Astrocyte of the hippocampus (primary cell): ENCODE data around the gene MGLL.

Experiments used
- DNase-seq: peaks from one replicate; pipeline ENCODE4 v3.0.0; 2011; ENCODE audit warnings: low read depth, low spot score

Gene MGLL

DNA sequence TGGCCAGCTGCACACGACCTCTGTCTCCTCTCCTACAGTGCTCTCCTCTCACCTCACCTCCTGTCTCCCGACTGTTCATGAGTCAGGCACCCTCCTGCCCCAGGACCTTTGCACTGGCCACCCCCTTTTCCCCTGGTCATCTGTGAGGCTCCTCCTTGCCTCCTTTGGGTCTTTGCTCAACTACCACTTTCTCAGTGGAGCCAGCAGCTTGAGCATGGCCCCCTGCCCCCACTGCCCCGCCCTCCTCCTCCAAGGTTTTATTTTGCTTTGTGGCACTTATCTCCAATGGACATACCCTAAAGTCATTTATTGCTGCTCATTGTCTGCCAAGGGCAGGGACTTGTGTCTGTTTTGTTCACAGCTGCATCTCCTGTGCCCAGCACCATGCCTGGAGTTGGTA, 64.3 kb downstream of the MGLL start:
- DNase-seq: no peak

DNA sequence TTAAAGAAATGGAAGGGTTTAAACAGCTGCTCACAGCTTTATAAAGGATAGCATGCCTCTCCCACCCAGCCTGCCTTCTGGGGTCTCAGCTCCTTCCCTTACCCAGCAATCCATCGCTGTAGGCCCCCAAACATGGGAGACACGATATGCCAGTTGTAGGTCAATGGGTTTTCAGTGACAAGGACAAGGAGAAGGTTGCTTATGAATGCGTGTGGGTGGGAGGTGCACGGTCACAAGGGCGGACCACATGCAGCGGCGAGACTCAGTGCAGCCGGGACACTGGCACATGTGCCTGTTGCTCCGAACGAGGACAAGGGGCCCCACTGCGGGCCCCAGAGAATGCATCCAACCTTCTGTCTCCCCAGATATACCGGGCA, 67.0 kb downstream of the MGLL start:
- no peak for DNase-seq

DNA sequence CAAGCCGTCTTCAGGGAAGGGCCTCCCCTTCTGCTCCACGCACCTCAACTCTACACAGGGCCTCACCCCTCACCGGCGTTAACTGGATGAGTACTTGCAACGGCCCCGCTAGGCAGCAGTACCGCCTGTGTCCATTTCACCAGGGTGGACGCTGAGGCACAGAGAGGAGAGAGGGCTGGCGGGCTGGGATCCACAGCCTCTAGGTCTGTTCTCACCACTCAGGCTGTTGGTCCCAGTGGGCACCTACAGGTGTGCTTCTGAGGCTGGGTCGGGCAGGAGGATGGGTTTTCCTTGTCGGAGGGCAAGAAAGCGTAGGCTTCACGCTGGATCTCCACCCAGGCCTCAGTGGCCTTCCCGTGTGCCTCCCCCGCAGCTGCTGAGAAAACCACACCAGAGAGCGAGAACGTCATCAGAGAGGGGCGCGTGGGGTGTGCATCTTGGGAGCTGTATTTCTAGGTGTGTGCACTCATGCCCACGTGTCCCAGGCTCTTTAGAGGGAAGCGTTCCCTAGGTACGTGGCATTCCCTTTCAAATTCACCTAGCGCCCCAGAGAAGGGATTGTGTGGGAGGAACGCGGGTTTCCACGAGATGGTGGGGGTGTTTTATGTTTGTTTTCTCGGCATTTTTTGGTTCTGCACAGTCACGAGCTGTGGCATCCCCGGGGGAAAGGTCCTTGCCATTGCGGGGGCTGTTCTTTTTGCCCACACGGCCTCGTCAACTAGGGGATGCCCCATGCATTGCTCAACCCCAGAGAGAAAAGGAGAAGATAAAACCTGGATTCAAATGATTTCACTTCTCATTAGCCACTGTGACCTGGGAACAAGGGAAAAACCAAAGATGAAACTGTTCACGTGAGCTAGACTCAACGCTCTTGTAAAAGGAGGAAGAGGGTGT, 67.7 kb downstream of the MGLL start:
- no peak for DNase-seq

DNA sequence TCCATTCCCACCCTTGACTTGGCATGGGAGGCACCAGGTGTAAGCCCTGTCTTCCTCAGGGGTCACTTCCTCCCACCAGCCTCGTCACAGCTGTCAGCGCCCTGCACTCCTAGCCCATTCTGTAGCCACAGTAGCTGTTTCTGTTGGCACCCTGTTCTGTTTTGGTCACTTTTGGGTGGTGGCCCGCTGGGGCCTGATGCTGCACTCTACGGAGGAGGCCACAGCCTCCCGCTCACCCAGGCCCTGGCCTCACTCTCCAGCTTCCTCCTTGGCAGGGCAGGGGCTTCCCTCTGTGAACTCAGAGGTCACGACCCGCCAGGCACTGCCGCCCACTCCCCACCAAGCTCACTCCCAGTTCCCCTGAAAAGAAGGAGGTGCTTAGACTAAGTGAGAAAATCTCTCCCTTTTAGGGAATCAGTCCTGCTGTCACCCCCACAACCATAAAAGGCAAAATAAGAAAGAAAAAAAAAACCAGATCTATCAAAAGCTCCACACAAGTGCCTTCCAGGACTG, 68.4 kb downstream of the MGLL start:
- no peak for DNase-seq

DNA sequence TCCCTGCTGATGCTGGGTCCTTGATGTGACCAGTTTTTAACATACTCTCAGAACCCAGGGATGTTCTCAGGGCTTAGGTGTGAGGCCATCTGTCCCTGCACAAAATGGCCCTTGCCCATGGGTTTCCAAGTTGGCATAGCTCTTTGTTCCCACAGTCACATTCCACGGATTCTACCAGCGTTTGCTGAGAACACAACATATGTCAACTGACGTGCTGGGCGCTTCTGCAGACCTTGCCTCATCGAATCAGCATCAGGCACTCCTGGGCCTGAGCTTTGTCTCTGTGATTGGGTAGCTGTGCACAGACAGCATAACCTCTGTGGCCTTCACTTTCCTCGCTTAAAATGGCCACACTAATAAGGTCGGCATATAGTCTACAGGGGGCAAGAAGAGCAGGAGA, 69.0 kb downstream of the MGLL start:
- no peak for DNase-seq

DNA sequence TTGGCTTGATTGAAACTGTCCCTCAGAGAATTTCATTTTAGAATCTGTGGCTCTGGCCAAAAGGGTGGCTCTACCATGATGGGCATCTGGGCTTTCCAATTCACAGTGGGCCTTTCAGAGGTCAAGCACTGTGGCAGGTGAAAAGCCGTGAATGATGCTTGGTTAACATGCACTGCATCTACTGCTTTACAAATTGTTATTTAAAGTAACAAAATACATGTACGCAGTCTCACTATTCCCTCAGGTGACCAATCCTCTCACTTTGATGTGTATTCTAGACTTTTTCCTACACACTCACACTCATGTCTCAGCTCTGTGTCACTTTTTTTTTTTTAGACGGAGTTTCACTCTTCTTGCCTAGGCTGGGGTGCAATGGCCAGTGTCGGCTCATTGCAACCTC, 70.5 kb downstream of the MGLL start:
- no peak for DNase-seq

DNA sequence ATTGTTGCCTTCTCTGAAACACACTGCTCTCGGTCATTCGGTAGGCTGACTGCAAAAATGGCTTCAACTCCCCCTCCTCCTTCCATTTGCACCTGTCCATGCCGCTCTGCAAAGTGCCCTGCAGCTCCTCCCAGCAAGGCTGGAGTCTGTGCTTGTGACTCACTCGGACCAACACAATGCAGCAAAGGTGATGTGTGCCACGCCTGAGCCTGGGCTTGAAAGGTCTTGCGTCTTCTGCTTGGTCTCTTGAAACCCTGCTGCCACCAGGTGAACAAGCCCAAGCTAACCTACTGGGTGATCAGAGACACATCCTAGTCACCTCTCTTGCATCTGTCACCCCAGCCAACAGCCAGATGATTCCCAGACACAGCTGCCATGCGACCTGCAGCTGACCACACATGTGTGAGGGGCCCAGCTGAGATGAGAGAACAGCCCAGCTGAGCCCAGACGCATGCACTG, 71.1 kb downstream of the MGLL start:
- no peak for DNase-seq

DNA sequence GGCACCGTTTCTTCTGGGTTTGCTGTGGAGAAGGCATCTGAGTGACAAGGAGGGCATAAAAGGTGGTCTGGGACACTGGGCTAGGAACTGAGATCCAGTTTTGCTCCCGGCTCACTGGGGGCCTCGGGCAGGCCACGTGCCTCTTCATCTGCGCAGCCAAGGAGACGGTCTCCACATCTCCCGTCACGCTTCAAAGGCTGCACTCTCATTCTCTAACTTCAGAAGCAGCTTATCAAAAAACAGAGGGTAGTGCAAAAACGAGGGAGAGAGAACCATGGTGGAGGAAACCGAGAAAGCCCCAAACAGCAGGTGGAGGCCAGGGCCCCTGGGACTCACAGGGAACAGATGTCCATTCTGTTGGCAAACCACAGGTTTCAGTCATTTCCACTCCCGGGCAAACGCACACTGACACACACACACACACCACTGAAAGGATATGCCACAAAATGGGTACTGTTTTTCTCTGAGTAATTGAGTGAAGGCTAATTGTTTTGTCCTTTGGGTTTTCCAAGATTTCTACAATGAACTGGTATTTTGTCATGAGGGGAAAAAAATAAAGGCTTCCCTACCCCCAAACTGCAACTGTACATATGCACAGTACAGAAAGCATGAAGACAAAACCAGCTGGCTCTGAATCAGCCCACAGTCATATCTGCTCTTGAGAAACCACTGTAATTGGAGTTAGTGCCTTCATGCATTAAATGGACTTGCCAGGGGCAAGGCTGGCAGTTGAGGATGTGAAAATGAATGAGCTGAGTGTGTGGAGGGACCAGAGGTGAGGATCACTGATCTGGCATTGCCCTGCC, 71.9 kb downstream of the MGLL start:
- peak; percentile 69 for DNase-seq

DNA sequence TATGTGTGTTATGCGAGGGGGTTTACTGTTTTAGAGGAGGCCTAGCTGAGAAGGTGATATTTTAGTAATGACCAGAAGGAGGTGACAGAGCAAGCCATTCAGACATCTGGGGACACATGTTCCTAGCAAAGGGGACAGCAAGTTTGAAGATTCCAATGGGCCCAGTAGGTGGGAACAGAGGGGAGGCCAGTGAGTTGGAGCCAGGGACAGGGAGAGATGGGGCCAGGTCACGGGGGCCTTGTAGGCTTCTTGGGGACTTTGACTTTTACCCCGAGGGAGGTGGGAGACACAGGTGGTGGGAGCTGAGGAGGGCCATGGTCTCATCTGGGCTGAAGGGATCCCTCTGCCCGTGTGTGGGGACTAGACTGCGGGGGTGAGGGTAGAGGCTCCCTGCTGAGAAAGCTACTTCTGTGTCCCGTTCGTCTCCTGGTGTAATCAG, 72.5 kb downstream of the MGLL start:
- no peak for DNase-seq

DNA sequence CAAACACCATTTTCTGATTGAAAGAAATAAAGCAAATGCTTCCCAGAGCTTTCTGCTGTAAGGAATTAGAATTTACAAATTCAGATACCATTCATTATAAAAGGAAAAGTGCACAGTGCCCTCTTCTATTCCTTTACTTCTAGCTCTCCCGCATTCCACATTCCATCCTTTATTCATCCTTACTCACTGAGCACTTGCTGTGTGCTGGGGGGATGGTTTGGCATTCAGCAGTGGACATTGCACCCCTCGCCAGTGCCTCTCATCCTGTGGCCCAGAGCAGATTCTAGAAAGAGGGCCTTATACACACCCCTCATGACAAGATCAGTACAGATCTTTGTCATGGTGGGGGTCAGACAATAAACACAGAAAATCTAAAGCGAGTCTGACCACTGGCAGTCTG, 73.0 kb downstream of the MGLL start:
- peak; percentile 20 for DNase-seq

DNA sequence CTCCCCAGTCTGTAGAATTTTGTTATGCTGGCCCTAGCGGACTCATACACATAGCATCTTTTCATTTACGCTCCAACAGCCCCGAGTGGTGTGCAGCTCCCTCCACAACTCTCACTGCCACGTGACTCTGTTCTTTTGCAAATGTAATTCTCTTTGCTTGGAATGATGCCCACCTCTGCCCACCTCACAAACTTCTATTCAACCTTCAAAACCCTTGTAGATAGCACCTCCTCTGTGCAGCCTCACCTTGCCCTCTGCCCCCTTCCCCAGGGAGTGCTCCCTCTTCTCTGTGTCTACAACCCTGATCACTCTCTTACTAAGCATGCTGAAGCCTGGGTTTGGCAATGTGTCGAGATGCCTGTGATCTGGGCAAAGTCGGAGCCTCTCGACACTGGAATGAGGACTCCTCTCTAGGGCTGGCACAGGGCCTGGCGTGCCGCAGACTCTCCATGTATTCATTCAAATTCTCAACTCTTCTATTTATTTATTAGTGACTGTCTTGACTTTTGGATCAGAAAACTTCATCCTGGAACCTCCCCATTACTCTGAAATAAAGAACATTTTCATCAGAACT, 73.5 kb downstream of the MGLL start:
- DNase-seq: peak; percentile 42

DNA sequence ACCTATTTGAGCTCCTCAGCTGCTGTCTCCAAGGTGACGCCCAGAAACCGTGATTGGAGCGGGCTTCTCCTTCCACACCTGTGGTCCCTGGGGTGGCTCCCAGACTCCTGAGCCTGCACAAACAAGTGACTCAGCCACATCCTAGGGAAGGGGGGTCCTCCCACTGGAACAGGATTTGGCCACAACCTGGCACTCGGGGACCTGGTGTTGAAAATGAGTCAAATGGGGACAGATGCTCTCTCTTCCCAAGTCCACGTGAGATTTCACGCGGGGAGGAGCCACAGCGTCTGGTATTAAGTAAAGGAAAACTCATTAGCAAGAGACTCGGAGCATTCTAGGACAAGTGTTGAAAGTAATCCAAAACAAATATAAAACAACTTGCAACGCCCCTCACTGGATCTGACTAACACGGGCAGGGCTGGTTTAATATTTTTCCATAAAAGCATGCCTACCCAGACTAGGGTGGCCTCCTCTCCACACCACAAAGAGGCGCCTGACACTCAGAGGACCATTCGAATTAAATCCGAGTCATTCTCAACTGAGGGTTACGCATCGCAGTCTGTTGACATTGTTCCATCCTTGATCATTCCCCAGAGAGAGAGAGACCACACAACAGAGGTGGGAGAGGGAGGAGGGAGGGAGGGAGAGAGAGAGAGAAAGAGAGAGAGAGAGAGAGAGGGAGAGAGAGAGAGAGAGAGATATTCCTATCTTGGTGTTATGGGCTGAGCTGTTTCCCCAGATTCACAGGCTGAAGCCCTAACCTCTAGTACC, 74.4 kb downstream of the MGLL start:
- peak; percentile 86 for DNase-seq

DNA sequence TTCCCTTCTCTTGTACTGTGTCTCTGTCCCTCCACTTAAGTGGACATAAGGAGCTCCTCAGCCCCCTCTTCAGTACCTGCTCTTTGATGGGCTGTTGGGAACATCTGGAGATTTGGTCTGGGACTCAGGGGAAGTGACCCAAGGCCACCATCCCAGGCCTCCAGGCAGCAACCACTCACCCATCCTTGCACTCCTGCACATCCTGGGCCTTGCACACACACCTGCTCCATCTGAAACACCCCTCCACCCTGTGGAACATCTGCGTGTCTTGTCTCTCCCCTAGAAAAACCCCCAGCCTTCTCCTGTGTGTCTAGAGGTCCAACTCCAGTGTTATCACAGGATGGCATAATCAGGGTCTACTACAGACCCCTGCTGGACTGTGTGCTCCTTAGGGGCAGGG, 75.2 kb downstream of the MGLL start:
- DNase-seq: no peak

DNA sequence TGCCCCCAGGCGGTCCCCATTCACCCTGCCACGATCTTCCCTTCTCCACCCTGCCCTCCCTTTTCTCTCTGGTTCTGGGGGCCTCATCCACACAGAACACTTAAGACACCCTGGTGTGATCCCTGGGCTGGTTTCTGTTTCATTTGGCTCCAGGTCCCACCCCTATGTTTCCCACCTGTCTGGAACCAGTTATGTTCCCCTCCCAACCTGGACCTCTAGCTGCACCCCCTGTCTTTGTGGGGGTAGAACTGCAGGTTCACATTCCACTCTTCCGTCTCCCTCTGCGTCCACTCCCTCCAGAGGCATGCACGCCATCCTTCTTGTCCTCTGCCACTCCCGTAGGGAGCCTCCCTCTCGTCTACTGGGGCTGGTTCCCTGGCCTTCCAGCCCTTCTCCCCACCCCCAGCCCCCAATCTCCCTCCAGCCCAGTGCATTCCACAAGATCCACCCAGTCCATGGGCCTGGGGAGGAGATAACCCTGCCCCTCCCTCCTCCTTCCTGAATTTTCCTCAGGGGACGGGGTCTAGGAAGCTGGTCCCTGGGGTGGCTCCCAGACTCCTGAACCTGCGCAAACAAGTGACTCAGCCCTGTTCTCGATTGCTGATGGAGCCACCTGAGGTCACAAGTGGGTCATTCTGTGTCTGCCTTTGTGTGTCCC, 75.8 kb downstream of the MGLL start:
- DNase-seq: no peak

DNA sequence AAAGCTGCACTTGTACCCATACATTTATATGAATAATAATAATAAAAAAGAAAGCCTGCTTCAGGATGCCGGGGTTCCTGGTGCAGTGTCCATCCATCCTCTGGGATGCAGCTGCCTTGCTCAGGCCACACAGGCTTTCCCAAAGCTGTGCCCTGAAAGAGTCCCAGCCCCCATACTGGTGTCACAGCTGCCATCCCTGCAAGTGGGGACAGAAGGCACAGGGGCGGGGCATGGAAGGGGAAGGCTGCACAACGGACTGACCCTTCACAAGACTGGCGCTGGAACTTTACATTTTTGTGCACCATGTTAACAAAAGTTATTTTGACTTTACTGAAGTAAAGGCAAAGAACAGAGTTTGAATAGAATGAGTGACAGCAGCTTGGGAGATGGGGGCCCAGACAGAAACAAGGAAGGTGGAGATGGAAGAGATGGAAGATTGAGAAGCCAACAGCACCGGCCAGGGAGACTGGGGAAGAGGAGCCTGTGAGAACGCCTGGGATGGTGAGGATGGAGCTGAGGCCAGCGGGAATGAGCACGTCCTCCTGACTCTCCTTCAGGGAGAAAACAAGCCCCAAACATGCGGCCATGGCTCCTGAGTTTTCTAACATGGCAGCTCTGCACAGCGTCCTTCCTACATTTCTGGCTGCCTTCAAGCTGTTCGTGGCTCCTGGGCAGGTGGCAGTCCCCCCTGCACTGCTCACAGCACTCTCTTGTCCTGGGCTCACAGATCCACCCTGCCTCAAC, 76.5 kb downstream of the MGLL start:
- DNase-seq: no peak

DNA sequence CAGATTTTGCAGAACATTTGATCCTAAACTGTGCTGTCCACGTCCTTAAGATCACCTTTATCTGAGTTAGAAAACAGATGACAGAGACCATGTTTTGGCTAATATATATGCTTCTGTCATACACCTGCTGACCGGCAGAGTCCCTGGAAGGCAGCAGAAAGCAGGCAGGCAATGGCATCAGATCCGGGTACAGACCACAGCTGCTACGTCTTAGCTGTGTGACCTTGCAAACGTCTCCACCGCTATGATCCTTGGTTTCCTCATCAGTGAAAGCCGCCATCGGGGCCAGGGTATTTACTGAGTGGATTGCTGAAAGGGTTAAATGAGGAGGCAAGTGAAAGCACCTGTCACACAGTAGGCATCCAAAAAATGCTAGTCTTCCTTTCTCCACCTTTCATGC, 77.4 kb downstream of the MGLL start:
- no peak for DNase-seq

DNA sequence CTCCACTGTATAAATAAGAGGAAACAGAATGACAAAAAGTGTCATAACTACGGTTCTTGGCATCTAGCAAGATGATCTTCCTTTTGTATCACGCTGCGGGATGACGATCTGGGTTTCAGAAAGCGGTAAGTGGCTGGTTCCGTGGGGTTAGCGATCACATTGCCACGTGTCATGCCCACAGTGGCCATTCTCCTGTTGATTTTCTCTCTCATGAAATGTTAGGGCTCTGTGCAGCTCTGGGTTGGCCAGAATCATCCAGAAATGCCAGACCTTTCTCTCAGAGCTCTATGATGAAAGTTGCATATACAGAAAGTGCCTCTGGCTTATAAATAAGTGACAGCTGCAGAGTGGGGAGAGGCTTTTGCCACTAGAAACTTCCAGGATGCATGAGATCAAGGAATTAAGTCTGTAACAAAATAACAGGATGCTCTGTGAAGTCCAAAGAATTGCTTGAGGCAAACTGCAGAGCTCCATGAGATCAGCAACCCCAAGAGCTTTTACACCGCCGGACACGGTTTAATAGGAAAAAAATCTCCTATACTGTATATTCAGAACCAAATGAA, 78.0 kb downstream of the MGLL start:
- DNase-seq: no peak

DNA sequence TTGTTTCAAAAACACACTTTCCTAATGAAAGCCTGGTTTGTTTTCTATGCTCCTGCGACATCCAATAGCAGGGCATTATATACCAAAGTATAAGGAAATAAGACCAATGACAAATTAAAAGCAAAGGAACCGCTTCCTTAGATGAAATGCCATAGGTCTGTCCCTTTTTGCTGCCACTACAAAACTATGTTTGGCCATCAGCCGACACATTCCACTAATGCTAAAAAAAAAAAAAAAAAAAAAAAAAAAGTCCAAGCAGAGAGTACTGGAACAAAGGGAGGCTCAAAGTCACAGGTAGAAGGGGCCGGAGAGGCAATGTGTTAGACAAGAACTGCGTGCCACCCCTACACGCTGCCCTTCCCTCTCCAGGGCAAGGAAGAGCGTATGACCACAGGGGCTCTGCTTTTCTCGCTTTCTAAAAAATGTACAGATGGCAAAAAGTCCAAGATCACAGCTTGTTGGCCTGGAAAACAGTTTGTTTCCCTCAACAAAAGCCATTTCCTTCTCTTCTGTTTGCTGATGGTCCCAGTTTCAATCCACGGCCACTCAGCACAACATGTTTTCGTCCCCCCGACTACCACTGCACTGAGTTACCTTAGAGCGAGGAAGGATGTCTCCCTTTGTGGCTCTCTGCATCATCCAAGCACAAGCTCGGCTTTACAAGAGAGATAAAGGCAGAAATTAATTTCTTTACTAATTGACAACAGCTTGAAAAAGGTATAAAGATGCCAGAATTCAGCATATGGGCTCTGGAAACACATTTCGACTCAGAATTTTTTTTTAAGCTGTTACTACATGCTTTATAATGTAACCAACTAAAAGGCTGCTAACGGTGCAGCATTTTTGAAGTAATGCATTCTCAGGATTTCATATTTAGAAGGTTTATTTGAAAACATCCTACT, 78.7 kb downstream of the MGLL start:
- no peak for DNase-seq

DNA sequence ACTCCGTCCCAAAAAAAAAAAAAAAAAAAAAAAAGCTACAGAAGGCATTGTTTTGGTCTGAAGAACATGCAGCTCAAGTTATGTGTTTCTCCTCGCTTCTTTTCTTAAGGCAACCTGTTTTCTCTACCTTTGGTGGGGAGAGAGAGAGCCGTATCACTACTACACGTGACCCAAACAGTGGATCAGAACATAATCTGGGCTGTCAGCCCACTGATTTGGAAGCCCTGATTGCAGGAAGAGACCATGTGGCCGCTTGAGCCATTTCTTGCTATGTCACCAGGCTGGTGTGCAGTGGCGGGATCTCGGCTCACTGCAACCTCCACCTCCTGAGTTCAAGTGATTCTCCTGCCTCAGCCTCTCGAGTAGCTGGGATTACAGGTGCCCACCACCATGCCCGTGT, 79.7 kb downstream of the MGLL start:
- no peak for DNase-seq
